ENCODE results near the gene LAIR2.

The LAIR2 gene

GRCh38 chr19:54536956-54537355 is 34.3 kb downstream of the LAIR2 start:
- no peak for DNase-seq

GRCh38 chr19:54541712-54542111 is 39.1 kb downstream of the LAIR2 start:
- DNase-seq, result no peak

GRCh38 chr19:54548806-54549205 is 46.2 kb downstream of the LAIR2 start:
- DNase-seq, result no peak

- no peak for DNase-seq
Measured at GRCh38 chr19:54549224-54549623, 46.6 kb downstream of the LAIR2 start.

GRCh38 chr19:54551293-54551692 is 48.7 kb downstream of the LAIR2 start:
- no peak for DNase-seq

GRCh38 chr19:54551950-54552912 is 49.6 kb downstream of the LAIR2 start:
- no peak for DNase-seq

GRCh38 chr19:54552913-54553310 is 50.3 kb downstream of the LAIR2 start:
- no peak for DNase-seq

GRCh38 chr19:54554006-54554405 is 51.4 kb downstream of the LAIR2 start:
- no peak for DNase-seq

GRCh38 chr19:54554896-54555295 is 52.3 kb downstream of the LAIR2 start:
- no peak for DNase-seq

- DNase-seq, result no peak
Measured at GRCh38 chr19:54556194-54556593, 53.6 kb downstream of the LAIR2 start.

- no peak for DNase-seq
Measured at GRCh38 chr19:54558339-54558738, 55.7 kb downstream of the LAIR2 start.

Data from DMS79 (cell line).